ENCODE data around the gene CLOCK.

- TF ChIP-seq IKZF1 (conservative IDR thresholded peaks at IDR 0.05) (no peak), JUND (IDR thresholded peaks at IDR 0.05; ENCODE audit: low read depth, low read length) (no peak), EGR1 (IDR thresholded peaks at IDR 0.05; ENCODE audit: borderline replicate concordance in 1 of 2, low read depth in 2 of 2, low read length in 2 of 2) (no peak), ZBED1 (IDR thresholded peaks at IDR 0.05; ENCODE audit: borderline replicate concordance) (no peak)
These were observed 16.0 kb downstream of the CLOCK start for GRCh38 chr4:55530691-55531090.
